ENCODE data around the gene FAM120B.

The FAM120B gene

DNA sequence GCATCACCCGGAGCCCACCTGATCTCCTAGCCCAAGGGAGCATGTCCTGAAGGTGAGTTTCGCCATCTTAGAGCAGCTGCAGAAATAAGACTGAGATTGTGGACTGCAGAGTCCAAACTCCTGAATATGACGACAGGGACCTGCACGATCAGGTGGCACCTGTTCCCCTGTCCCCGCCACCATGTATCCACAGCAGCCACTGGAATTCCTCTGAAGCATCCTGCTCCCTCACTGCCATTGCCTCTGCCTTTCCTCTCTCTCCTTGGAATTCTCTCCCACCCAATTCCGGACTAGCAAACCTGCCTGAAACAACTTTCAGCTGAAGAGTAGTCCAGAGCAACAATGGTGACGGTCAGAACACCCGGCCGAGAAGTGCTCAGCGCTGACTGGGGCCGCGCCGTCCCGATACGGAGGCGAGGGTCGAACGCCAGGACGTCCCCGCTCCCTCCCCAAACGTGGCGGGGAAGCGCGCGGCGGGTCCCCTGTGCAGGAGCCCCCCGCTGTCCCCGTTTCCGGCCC lies 694 bp upstream of the FAM120B start:
- H3K4me3 ChIP-seq (ENCODE audit: low read length) = peak overlapping the region; percentile 99
- peaks cover 14% of the 10 kb centered on the region for H3K4me1 ChIP-seq (ENCODE audit: low read length)
- H3K4me2 ChIP-seq (ENCODE audit: low read length) = peak overlapping the region; percentile 80
- H3K36me3 ChIP-seq (replicated peaks; ENCODE audit: low read depth, low read length) = no peaks in the 10 kb centered on the region
- no peak overlapping the region for H3K27ac ChIP-seq (ENCODE audit: low read length)
- H3K9ac ChIP-seq (ENCODE audit: low read length) = peak overlapping the region; percentile 44
- peak overlapping the region; percentile 84 for H2AFZ ChIP-seq (ENCODE audit: low read depth, low read length)
- H4K20me1 ChIP-seq (ENCODE audit: insufficient read depth, low read length) = 0 out of 2 replicates have a peak, but pooled peaks cover 5% of the 10 kb centered on the region
- H3K27me3 ChIP-seq (ENCODE audit: low read depth, low read length) = no peaks in the 10 kb centered on the region
- H3K9me3 ChIP-seq (ENCODE audit: insufficient read depth, low read length) = no peaks in the 10 kb centered on the region
- H3K79me2 ChIP-seq (ENCODE audit: low read length) = peaks cover 43% of the 10 kb centered on the region
- no peak for TF ChIP-seq EZH2phosphoT487 (IDR thresholded peaks at IDR 0.05; ENCODE audit: low read depth)
- TF ChIP-seq, protein P1, sequence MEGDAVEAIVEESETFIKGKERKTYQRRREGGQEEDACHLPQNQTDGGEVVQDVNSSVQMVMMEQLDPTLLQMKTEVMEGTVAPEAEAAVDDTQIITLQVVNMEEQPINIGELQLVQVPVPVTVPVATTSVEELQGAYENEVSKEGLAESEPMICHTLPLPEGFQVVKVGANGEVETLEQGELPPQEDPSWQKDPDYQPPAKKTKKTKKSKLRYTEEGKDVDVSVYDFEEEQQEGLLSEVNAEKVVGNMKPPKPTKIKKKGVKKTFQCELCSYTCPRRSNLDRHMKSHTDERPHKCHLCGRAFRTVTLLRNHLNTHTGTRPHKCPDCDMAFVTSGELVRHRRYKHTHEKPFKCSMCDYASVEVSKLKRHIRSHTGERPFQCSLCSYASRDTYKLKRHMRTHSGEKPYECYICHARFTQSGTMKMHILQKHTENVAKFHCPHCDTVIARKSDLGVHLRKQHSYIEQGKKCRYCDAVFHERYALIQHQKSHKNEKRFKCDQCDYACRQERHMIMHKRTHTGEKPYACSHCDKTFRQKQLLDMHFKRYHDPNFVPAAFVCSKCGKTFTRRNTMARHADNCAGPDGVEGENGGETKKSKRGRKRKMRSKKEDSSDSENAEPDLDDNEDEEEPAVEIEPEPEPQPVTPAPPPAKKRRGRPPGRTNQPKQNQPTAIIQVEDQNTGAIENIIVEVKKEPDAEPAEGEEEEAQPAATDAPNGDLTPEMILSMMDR (IDR thresholded peaks at IDR 0.05; ENCODE audit: low read depth, low read length) = no peak

- Histone ChIP-seq H3K79me2 (ENCODE audit: low read length) (peaks cover 54% of the 10 kb centered on the region), H3K4me2 (ENCODE audit: low read length) (peak overlapping the region; percentile 98), H2AFZ (ENCODE audit: low read depth, low read length) (peak overlapping the region; percentile 64; the same call in 1 of the 2 replicates)
Measured at GRCh38 chr6:170307080-170307545, 555 bp downstream of the FAM120B start.

DNA sequence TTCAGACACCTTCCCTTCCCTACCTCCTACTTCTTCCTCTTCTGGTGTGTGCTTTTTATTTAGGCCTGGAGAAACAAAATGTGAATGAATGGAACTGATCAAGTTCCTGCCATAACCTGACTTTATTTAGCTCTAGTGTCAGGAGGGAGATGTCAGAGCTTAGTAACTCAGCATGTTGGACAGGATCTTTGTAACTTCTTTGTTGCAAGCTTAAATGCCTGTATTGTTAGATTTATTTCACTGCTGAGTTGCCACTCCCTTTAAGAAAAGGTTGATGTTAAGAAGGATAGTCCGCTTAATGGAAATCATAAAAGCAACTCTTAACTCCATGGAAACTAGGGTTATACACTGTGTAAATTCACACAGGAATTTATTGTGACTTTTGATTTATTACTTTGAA lies 2.2 kb downstream of the FAM120B start:
- Histone ChIP-seq H3K4me3 (ENCODE audit: low read length) (no peak overlapping the region), H4K20me1 (ENCODE audit: insufficient read depth, low read length) (0 out of 2 replicates have a peak, but pooled peaks cover 7% of the 10 kb centered on the region), H3K27me3 (ENCODE audit: low read depth, low read length) (no peaks in the 10 kb centered on the region), H3K36me3 (replicated peaks; ENCODE audit: low read depth, low read length) (no peaks in the 10 kb centered on the region), H3K9me3 (ENCODE audit: insufficient read depth, low read length) (no peaks in the 10 kb centered on the region), H3K4me1 (ENCODE audit: low read length) (peaks cover 14% of the 10 kb centered on the region), H2AFZ (ENCODE audit: low read depth, low read length) (no peak overlapping the region), H3K4me2 (ENCODE audit: low read length) (no peak overlapping the region), H3K9ac (ENCODE audit: low read length) (no peak overlapping the region), H3K79me2 (ENCODE audit: low read length) (peaks cover 69% of the 10 kb centered on the region), H3K27ac (ENCODE audit: low read length) (no peak overlapping the region)
- no peak for TF ChIP-seq EZH2phosphoT487 (IDR thresholded peaks at IDR 0.05; ENCODE audit: low read depth)
- TF ChIP-seq, protein P1 (IDR thresholded peaks at IDR 0.05; ENCODE audit: low read depth, low read length) = no peak

More at GRCh38 chr6:170307080-170307545, 555 bp downstream of the FAM120B start:
- H3K4me3 ChIP-seq (ENCODE audit: low read length) = peak overlapping the region; percentile 99
- H3K27ac ChIP-seq (ENCODE audit: low read length) = peak overlapping the region; percentile 44; the same call in 1 of the 2 replicates
- H3K36me3 ChIP-seq (replicated peaks; ENCODE audit: low read depth, low read length) = no peaks in the 10 kb centered on the region
- TF ChIP-seq, protein P1 (IDR thresholded peaks at IDR 0.05; ENCODE audit: low read depth, low read length) = no peak
- TF ChIP-seq EZH2phosphoT487 (IDR thresholded peaks at IDR 0.05; ENCODE audit: low read depth) = no peak
- H3K4me1 ChIP-seq (ENCODE audit: low read length) = peaks cover 14% of the 10 kb centered on the region
- no peaks in the 10 kb centered on the region for H3K9me3 ChIP-seq (ENCODE audit: insufficient read depth, low read length)
- H4K20me1 ChIP-seq (ENCODE audit: insufficient read depth, low read length) = 0 out of 2 replicates have a peak, but pooled peaks cover 7% of the 10 kb centered on the region
- no peaks in the 10 kb centered on the region for H3K27me3 ChIP-seq (ENCODE audit: low read depth, low read length)
- H3K9ac ChIP-seq (ENCODE audit: low read length) = peak overlapping the region; percentile 92

GRCh38 chr6:170311696-170312095 lies 5.1 kb downstream of the FAM120B start:
- TF ChIP-seq, protein P1 (IDR thresholded peaks at IDR 0.05; ENCODE audit: low read depth, low read length) = no peak
- TF ChIP-seq EZH2phosphoT487 (IDR thresholded peaks at IDR 0.05; ENCODE audit: low read depth) = no peak
- no peaks in the 10 kb centered on the region for H3K27me3 ChIP-seq (ENCODE audit: low read depth, low read length)
- no peak overlapping the region for H3K4me2 ChIP-seq (ENCODE audit: low read length)
- H3K4me1 ChIP-seq (ENCODE audit: low read length) = peaks cover 8% of the 10 kb centered on the region
- H2AFZ ChIP-seq (ENCODE audit: low read depth, low read length) = no peak overlapping the region
- H3K36me3 ChIP-seq (replicated peaks; ENCODE audit: low read depth, low read length) = no peaks in the 10 kb centered on the region
- H4K20me1 ChIP-seq (ENCODE audit: insufficient read depth, low read length) = 0 out of 2 replicates have a peak, but pooled peaks cover 7% of the 10 kb centered on the region
- no peak overlapping the region for H3K9ac ChIP-seq (ENCODE audit: low read length)
- H3K4me3 ChIP-seq (ENCODE audit: low read length) = no peak overlapping the region
- H3K9me3 ChIP-seq (ENCODE audit: insufficient read depth, low read length) = no peaks in the 10 kb centered on the region
- no peak overlapping the region for H3K27ac ChIP-seq (ENCODE audit: low read length)
- peaks cover 74% of the 10 kb centered on the region for H3K79me2 ChIP-seq (ENCODE audit: low read length)
